Endothelial cell of umbilical vein (primary cell): ENCODE results near the gene RPUSD4. TPM values are rescaled to one million over a fixed set of nuclear protein-coding genes. Genes with fewer than 3 reads are reported as not detected.

ENCODE experiments used
- BruUV-seq: library from RNA; stranded (reverse); fragments of 400-500 nt; replicated peaks from 2 replicates; lab custom pipeline; 2021; lab: Mats Ljungman, UMichigan
- CTCF ChIA-PET: fragments of 300-600, 350-600 bp; sonication (Branson Sonifier 250); formaldehyde crosslinking; loops from one replicate; lab custom pipeline; 2021; ENCODE audit warnings: antibody characterized with exemption, inconsistent platforms; lab: Charles Lee
- POLR2A ChIA-PET: fragments of 300-600, 350-600 bp; sonication (Branson Sonifier 250); formaldehyde crosslinking; loops from one replicate; lab custom pipeline; 2021; ENCODE audit warnings: antibody characterized with exemption, inconsistent platforms; lab: Charles Lee
- DNase-seq: peaks from one replicate; pipeline ENCODE4 v3.0.0-alpha.2; 2011; ENCODE audit warnings: low read depth, low spot score
- FAIRE-seq: peaks from 2 replicates; lab custom pipeline; 2011; peaks lifted over from hg19 to GRCh38; lab: Jason Lieb, UNC
- H2AFZ ChIP-seq: 2 replicates; pipeline ENCODE4 v1.6.0; 2012; ENCODE audit warnings: low read depth, low read length, control low read depth, inconsistent platforms
- H3K27ac ChIP-seq: 2 replicates; pipeline ENCODE4 v1.5.1; 2011; ENCODE audit warnings: low read depth, mild to moderate bottlenecking, control low read depth, low read length, moderate library complexity; ENCODE audit not compliant: insufficient read depth
- H3K27me3 ChIP-seq, 2 experiments: 2 replicates each; pipeline versions ENCODE4 v1.6.0 to v1.6.1; 2011; ENCODE audit warnings: low read length in 2 of 2, mixed read lengths in 1 of 2; ENCODE audit not compliant: control insufficient read depth in 2 of 2, insufficient read depth in 2 of 2
- H3K36me3 ChIP-seq, 2 experiments: 2 replicates in 1 of 2; 3 replicates in 1 of 2; pipeline ENCODE4 v1.5.1; 2011; ENCODE audit warnings: low read length in 2 of 2, mild to moderate bottlenecking in 1 of 2, moderate library complexity in 1 of 2; ENCODE audit not compliant: control insufficient read depth in 2 of 2, insufficient read depth in 2 of 2; ENCODE audit errors: extremely low read depth in 1 of 2
- H3K4me1 ChIP-seq: 3 replicates; pipeline ENCODE4 v1.5.1; 2011; ENCODE audit warnings: mild to moderate bottlenecking, low read length; ENCODE audit not compliant: control insufficient read depth, insufficient read depth; ENCODE audit errors: extremely low read depth
- H3K4me2 ChIP-seq: 2 replicates; pipeline ENCODE4 v1.6.1; 2011; ENCODE audit warnings: low read length, control low read depth, mixed read lengths; ENCODE audit not compliant: insufficient read depth
- H3K4me3 ChIP-seq, 3 experiments: fragments of 200-600 bp in 1 of 3; sonication (generic), shearing (Covaris generic) in 1 of 3; replicated peaks in 1 of 3; 2 replicates each; pipeline ENCODE4 v1.5.1; 2011 to 2016; ENCODE audit warnings: control low read depth in 3 of 3, low read length in 3 of 3, mild to moderate bottlenecking in 2 of 3, inconsistent platforms in 1 of 3, low read depth in 1 of 3, moderate library complexity in 1 of 3; ENCODE audit not compliant: insufficient read depth in 1 of 3
- H3K79me2 ChIP-seq: 2 replicates; pipeline ENCODE4 v1.6.0; 2012; ENCODE audit warnings: low read length, inconsistent platforms; ENCODE audit not compliant: control insufficient read depth, insufficient read depth
- H3K9ac ChIP-seq: replicated peaks from 2 replicates; pipeline ENCODE3; 2011; ENCODE audit warnings: low read length, control low read depth; ENCODE audit not compliant: insufficient read depth; ENCODE audit errors: extremely low read depth
- H3K9me1 ChIP-seq: replicated peaks from 3 replicates; pipeline ENCODE4 v1.6.0; 2011; ENCODE audit warnings: mild to moderate bottlenecking, low read length; ENCODE audit not compliant: control insufficient read depth, insufficient read depth; ENCODE audit errors: extremely low read depth
- H3K9me3 ChIP-seq: replicated peaks from 2 replicates; pipeline ENCODE4 v1.5.1; 2012; ENCODE audit warnings: low read length, inconsistent platforms; ENCODE audit not compliant: control insufficient read depth, insufficient read depth
- H4K20me1 ChIP-seq: replicated peaks from 2 replicates; pipeline ENCODE3; 2011; ENCODE audit warnings: mild to moderate bottlenecking, low read length; ENCODE audit not compliant: control insufficient read depth, insufficient read depth; ENCODE audit errors: extremely low read depth
- EZH2 ChIP-seq: IDR thresholded peaks from 2 replicates; pipeline ENCODE4 v1.6.1; 2012; ENCODE audit warnings: borderline replicate concordance, low read depth, mild to moderate bottlenecking, moderate library complexity, low read length, inconsistent platforms; ENCODE audit not compliant: severe bottlenecking
- POLR2AphosphoS5 ChIP-seq: IDR thresholded peaks from 2 replicates; pipeline ENCODE4 v1.6.1; 2012; ENCODE audit warnings: low read depth, mild to moderate bottlenecking, control low read depth, low read length, moderate library complexity; ENCODE audit not compliant: insufficient read depth
- dilution Hi-C: fragments of 300-500 bp; cut with MboI; formaldehyde crosslinking; loops from one replicate; pipeline ENCODE4 v1.15.0; 2019; ENCODE audit warnings: low sequenced_read_pairs; ENCODE audit not compliant: extremely low pct_ligation_motif_present
- intact Hi-C: fragments of 100-400 bp; cut with micrococcal nuclease; formaldehyde crosslinking; loops from one replicate; pipeline ENCODE4 v1.10.0; 2022
- polyA plus RNA-seq, 4 experiments: library from polyadenylated mRNA; depleted of rRNA in 3 of 4; stranded (reverse) in 3 of 4; unstranded in 1 of 4; fragments of >200 nt; gene quantifications; 2 replicates each; pipeline versions ENCODE4 v1.2.1 to v1.2.3, GENCODE V29; 2011 to 2012; ENCODE audit warnings: missing spikeins in 1 of 4
- total RNA-seq: library from RNA; stranded (reverse); gene quantifications from 2 replicates; pipeline ENCODE4 v1.2.3, GENCODE V29; 2021
- TF ChIP-seq, protein P1 (sequence below), 2 donors: IDR thresholded peaks; 1 replicate in 1 of 2; 2 replicates in 1 of 2; pipeline ENCODE4 v1.5.1; 2011; ENCODE audit warnings: low read length in 2 of 2, mild to moderate bottlenecking in 2 of 2, moderate library complexity in 2 of 2, control low read depth in 1 of 2, inconsistent platforms in 1 of 2, low read depth in 1 of 2; ENCODE audit not compliant: insufficient read depth in 1 of 2; ENCODE audit errors: extremely low read depth in 1 of 2

RPUSD4 gene
- total and polyA plus RNA-seq, 2 donors (not counting 3 experiments of a cell fraction or from before 2014, with no cell fraction given), result 37.8 to 40.8 TPM

DNA sequence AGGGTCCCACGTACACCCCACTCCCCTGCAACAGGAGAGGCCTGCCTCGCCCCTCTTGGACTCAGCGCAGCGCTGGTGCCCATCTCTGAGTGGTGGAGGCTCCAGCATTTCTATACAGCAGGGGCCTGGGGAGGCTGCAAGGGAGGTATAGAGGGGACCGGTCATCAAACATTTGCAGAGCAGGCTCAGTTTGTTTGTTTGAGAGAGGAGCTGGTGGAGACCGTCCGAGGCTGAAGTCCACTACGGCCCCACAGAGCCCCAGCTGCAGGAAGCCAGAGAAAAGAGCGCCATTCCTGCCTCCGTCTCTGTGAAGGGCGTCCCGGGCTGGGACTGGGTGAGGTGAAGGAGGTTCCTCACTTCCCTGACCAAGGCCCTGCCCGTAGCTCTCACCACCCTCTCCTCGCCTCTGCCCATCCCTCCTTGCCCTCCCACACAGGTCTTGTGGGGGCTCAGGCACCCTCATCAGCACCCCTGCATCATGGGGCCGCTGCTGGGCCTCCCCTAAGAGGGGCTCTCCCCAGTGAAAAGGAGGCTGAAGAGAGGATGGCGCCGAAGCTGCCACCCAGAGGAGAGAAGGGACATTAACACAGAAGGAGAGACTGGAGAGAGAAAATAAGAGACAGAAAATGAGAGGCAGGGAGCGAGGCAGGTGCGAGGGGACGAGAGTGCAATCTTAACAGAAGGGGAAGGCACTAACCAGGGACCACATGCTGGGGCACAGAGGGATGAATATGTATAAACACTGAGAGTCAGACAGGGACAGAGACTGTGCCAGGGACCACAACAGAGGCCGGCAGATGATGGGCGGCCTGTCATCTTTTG, 24.5 kb downstream of the RPUSD4 start:
- intact Hi-C loops (no loop called here), dilution Hi-C loops (no loop called here)
- Histone ChIP-seq H3K9me1 (no peaks in the 10 kb centered on the region), H3K9me3 (no peaks in the 10 kb centered on the region), H3K4me1 (no peaks in the 10 kb centered on the region), H2AFZ (no peak overlapping the region), H3K4me3 (no peak overlapping the region), H3K27ac (no peak overlapping the region), H4K20me1 (no peaks in the 10 kb centered on the region), H3K9ac (no peak overlapping the region), H3K36me3 (peaks cover 0 to 4% of the 10 kb centered on the region in 2 experiments), H3K27me3 (no peaks in the 10 kb centered on the region), H3K79me2 (no peaks in the 10 kb centered on the region), H3K4me2 (no peak overlapping the region)
- DNase-seq (no peak), FAIRE-seq (no peak)
- ChIA-PET POLR2A (no interaction called here), CTCF (interaction anchor here (1.2 kb wide), 1 partner anchor 244 kb away, joined by 4 read pairs; no protein-coding TSS in a partner anchor)
- no TSS peak for BruUV-seq
- TF ChIP-seq, protein P1, sequence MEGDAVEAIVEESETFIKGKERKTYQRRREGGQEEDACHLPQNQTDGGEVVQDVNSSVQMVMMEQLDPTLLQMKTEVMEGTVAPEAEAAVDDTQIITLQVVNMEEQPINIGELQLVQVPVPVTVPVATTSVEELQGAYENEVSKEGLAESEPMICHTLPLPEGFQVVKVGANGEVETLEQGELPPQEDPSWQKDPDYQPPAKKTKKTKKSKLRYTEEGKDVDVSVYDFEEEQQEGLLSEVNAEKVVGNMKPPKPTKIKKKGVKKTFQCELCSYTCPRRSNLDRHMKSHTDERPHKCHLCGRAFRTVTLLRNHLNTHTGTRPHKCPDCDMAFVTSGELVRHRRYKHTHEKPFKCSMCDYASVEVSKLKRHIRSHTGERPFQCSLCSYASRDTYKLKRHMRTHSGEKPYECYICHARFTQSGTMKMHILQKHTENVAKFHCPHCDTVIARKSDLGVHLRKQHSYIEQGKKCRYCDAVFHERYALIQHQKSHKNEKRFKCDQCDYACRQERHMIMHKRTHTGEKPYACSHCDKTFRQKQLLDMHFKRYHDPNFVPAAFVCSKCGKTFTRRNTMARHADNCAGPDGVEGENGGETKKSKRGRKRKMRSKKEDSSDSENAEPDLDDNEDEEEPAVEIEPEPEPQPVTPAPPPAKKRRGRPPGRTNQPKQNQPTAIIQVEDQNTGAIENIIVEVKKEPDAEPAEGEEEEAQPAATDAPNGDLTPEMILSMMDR (IDR thresholded peaks at IDR 0.05; ENCODE audit: extremely low read depth in 1 of 2, insufficient read depth in 1 of 2, low read depth in 1 of 2, low read length in 2 of 2), result peak in 1 of 2 donors; percentile 7
- TF ChIP-seq EZH2 (no peak), POLR2AphosphoS5 (no peak)
